ENCODE data around the gene CYP2D6. TPM values are rescaled to one million over a fixed set of nuclear protein-coding genes. Genes with fewer than 3 reads are reported as not detected.

Gene CYP2D6
- total and polyA plus RNA-seq, 4 donors, result 23.8 to 486 (median 205) TPM

GRCh38 chr22:42078469-42079318 lies 51.9 kb downstream of the CYP2D6 start:
- Histone ChIP-seq H3K27ac (ENCODE audit: low read depth in 1 of 2, low read length in 2 of 2) (peak overlapping the region; percentile 93 to 95), H3K9me3 (ENCODE audit: control insufficient read depth in 4 of 4, low read length in 3 of 4) (peaks cover 0 to 2% (median 0%) of the 10 kb centered on the region in 4 donors), H3K4me1 (ENCODE audit: control insufficient read depth in 4 of 4, insufficient read depth in 4 of 4, low read length in 3 of 4) (peaks cover 5 to 23% (median 13%) of the 10 kb centered on the region in 4 donors), H3K36me3 (ENCODE audit: control insufficient read depth in 4 of 4, insufficient read depth in 3 of 4, low read depth in 1 of 4, low read length in 3 of 4) (peaks cover 0 to 4% (median 2%) of the 10 kb centered on the region in 4 donors), H3K4me3 (ENCODE audit: low read depth in 1 of 3, low read length in 3 of 3) (peak overlapping the region in 2 of 3 donors; percentile 52 to 62), H3K9ac (ENCODE audit: low read depth in 1 of 2, low read length in 2 of 2) (peak overlapping the region; percentile 69 to 72), H3K27me3 (ENCODE audit: control insufficient read depth in 4 of 4, insufficient read depth in 4 of 4, low read length in 3 of 4) (no peaks in the 10 kb centered on the region)
- no peak for DNase-seq (ENCODE audit: low spot score)
- WGBS, result 51% methylated on average over 24 of the region's 24 CpGs
- TF ChIP-seq ZBTB33 (IDR thresholded peaks at IDR 0.05) (no peak), HNF4G (IDR thresholded peaks at IDR 0.05) (peak; percentile 29), HNF4A (conservative IDR thresholded peaks at IDR 0.05) (peak; percentile 62 to 69), GABPA (IDR thresholded peaks at IDR 0.05 in 1 of 2, conservative IDR thresholded peaks at IDR 0.05 in 1 of 2) (peak in 1 of 2 donors; percentile 49), FOXA2 (IDR thresholded peaks at IDR 0.05) (no peak), MAX (IDR thresholded peaks at IDR 0.05) (no peak)

GRCh38 chr22:42077486-42078125 lies 53.0 kb downstream of the CYP2D6 start:
- H3K4me3 ChIP-seq (ENCODE audit: low read depth in 1 of 3, low read length in 3 of 3), result no peak overlapping the region
- peaks cover 5 to 27% (median 13%) of the 10 kb centered on the region in 4 donors for H3K4me1 ChIP-seq (ENCODE audit: control insufficient read depth in 4 of 4, insufficient read depth in 4 of 4, low read length in 3 of 4)
- peaks cover 0 to 2% (median 0%) of the 10 kb centered on the region in 4 donors for H3K9me3 ChIP-seq (ENCODE audit: control insufficient read depth in 4 of 4, low read length in 3 of 4)
- H3K9ac ChIP-seq (ENCODE audit: low read depth in 1 of 2, low read length in 2 of 2), result no peak overlapping the region
- DNase-seq (ENCODE audit: low spot score), result no peak
- peaks cover 0 to 2% (median 0%) of the 10 kb centered on the region in 4 donors for H3K36me3 ChIP-seq (ENCODE audit: control insufficient read depth in 4 of 4, insufficient read depth in 3 of 4, low read depth in 1 of 4, low read length in 3 of 4)
- no peak for TF ChIP-seq MAX (IDR thresholded peaks at IDR 0.05)
- WGBS, result 95% methylated on average over 21 of the region's 21 CpGs
- no peaks in the 10 kb centered on the region for H3K27me3 ChIP-seq (ENCODE audit: control insufficient read depth in 4 of 4, insufficient read depth in 4 of 4, low read length in 3 of 4)
- no peak overlapping the region for H3K27ac ChIP-seq (ENCODE audit: low read depth in 1 of 2, low read length in 2 of 2)

DNA sequence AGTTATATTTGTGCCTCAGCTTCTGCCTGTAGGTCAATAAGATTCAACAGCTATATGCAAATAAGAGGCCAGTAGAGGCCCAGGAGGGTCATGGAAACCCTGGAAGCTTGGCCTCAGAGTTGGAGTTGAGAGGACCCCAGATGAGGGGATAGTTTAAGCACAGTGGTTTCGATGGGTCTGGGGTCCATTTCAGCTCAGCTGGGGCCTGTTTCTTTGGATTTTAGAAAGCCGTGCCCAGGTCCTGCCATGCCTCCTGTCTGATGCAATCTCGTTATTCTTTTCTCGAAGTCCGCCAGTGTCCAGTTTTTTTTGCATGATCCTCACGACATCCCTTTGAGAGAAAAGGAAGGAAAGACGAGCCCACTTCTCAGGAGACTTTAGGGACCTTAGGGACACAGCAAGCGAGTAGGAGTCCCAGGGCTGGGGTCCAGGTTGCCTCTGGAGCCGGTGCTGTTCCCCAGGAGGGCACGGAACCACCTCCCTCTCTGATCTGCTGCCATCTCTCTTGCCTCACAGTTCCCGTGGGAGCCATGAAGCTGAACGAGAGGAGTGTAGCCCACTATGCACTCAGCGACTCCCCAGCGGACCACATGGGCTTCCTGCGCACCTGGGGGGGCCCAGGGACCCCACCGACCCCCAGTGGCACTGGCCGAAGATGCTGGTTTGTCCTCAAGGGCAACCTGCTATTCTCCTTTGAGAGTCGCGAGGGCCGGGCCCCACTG lies 53.7 kb downstream of the CYP2D6 start:
- no peak overlapping the region for H3K27ac ChIP-seq (ENCODE audit: low read depth in 1 of 2, low read length in 2 of 2)
- H3K36me3 ChIP-seq (ENCODE audit: control insufficient read depth in 4 of 4, insufficient read depth in 3 of 4, low read depth in 1 of 4, low read length in 3 of 4), result no peaks in the 10 kb centered on the region
- H3K27me3 ChIP-seq (ENCODE audit: control insufficient read depth in 4 of 4, insufficient read depth in 4 of 4, low read length in 3 of 4), result no peaks in the 10 kb centered on the region
- H3K9ac ChIP-seq (ENCODE audit: low read depth in 1 of 2, low read length in 2 of 2), result no peak overlapping the region
- 96% methylated on average over 20 of the region's 20 CpGs for WGBS
- no peak for TF ChIP-seq MAX (IDR thresholded peaks at IDR 0.05)
- no peak for TF ChIP-seq FOXA2 (IDR thresholded peaks at IDR 0.05)
- TF ChIP-seq JUND (IDR thresholded peaks at IDR 0.05), result no peak
- TF ChIP-seq ZBTB33 (IDR thresholded peaks at IDR 0.05), result no peak
- no peak for TF ChIP-seq HNF4A (conservative IDR thresholded peaks at IDR 0.05)
- TF ChIP-seq TAF1 (conservative IDR thresholded peaks at IDR 0.05), result no peak
- no peak for TF ChIP-seq NR2F2 (IDR thresholded peaks at IDR 0.05)
- TF ChIP-seq YY1 (IDR thresholded peaks at IDR 0.05), result no peak
- no peak for TF ChIP-seq EGR1 (IDR thresholded peaks at IDR 0.05; ENCODE audit: low read depth in 2 of 2)
- no peak for TF ChIP-seq ATF3 (IDR thresholded peaks at IDR 0.05)
- TF ChIP-seq HNF4G (IDR thresholded peaks at IDR 0.05), result no peak
- TF ChIP-seq FOXA1 (IDR thresholded peaks at IDR 0.05), result no peak
- TF ChIP-seq GABPA (IDR thresholded peaks at IDR 0.05 in 1 of 2, conservative IDR thresholded peaks at IDR 0.05 in 1 of 2), result no peak
- no peak for TF ChIP-seq SP1 (IDR thresholded peaks at IDR 0.05)
- peaks cover 5 to 27% (median 13%) of the 10 kb centered on the region in 4 donors for H3K4me1 ChIP-seq (ENCODE audit: control insufficient read depth in 4 of 4, insufficient read depth in 4 of 4, low read length in 3 of 4)
- no peak for DNase-seq (ENCODE audit: low spot score)
- H3K9me3 ChIP-seq (ENCODE audit: control insufficient read depth in 4 of 4, low read length in 3 of 4), result peaks cover 0 to 2% (median 0%) of the 10 kb centered on the region in 4 donors
- no peak overlapping the region for H3K4me3 ChIP-seq (ENCODE audit: low read depth in 1 of 3, low read length in 3 of 3)
